Stimulated activated CD4-positive, alpha-beta T cell treated with anti-CD3 and anti-CD28 coated beads, Interleukin-4, amount 100 ng/mL, for 24 hours (primary cell): Measurements from ENCODE around the gene KMO.

ENCODE experiments used
- DNase-seq: peaks from one replicate; pipeline ENCODE4 v3.0.0-alpha.2; 2020

The KMO gene

GRCh38 chr1:241598249-241598648 lies 66.1 kb downstream of the KMO start:
- no peak for DNase-seq

GRCh38 chr1:241600496-241600901 lies 68.3 kb downstream of the KMO start:
- DNase-seq: no peak

DNA sequence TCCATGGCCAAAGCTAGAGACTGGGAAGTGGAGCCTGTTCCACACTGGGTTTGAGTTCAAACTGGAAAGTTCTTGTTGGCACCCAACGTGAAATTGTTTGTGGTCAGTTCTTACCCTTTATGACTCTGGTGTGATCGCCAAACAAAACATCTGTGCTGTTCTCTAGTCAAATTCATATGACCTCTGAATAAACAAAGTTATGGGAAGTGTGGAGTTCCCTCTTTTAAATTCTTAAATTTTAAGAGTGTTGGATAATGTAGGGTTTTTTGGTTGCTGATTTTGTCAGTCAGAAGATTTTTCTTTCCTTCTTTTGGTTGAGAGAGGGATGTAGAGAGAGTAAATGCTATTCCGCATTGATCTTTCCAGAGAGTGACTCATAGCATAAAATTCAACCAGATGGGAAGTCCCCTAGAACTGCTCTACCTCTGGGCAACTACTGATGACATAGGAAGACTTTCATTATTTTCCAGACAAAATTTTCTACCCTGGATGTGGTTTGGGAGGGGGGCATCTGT lies 71.6 kb downstream of the KMO start:
- DNase-seq: no peak

- no peak for DNase-seq
Observed at GRCh38 chr1:241605146-241605805, 73.1 kb downstream of the KMO start.

DNA sequence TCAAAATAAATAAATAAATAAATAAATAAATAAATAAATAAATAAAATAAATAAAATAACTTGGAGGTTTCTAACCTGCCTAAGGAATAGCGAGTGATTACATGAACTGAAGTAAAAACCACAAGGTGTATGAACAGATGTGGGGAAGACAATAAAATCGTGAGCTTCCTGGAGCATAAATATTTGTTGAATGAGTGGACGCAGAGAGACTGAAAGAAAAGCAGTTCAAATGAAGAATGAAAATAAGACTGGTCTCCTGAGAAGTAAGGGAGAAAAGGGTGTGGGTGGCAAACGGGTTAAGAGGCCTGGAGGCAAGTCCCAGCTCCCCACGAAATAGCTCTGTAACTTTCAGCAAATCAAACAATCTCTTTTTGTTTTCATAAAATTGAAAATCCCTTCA lies 74.4 kb downstream of the KMO start:
- DNase-seq: no peak

- DNase-seq: no peak
Observed at GRCh38 chr1:241607497-241607896, 75.3 kb downstream of the KMO start.

GRCh38 chr1:241608379-241609033 lies 76.3 kb downstream of the KMO start:
- no peak for DNase-seq

DNA sequence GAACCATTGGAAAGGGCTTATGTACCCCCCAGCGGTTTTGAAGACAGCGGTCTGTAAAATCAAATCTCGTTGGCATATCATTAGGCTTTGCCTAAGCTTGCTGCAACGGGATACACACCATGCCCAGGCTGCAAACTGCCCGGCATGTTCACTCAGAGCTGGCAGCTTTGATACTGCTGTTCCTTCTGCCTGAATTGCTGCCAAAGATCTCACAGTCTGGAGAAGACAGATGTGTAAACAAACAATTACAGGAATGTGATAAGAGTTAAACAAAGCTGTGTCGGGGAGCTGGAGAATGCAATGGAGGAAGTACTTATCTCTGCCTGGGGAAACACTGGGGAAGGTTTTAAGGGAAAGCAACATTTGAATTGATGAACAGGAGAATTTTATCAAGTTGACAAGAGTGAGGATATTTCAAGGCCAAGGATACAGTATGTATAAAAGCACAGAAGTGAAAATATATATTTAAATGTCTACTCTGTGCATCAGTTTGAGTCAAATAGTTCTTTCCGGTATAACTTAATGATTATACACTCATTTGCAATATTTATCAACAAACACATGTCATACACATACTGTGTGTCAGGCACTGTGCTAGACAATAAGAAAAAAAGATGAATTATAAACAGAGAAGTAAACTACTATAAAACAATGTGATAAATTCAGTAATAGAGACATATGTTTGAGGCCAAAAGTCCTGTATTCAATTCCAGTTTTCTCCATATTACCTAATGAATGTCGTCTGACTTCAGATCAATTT lies 78.1 kb downstream of the KMO start:
- no peak for DNase-seq

- DNase-seq: no peak
Observed at GRCh38 chr1:241611063-241611462, 78.9 kb downstream of the KMO start.

DNA sequence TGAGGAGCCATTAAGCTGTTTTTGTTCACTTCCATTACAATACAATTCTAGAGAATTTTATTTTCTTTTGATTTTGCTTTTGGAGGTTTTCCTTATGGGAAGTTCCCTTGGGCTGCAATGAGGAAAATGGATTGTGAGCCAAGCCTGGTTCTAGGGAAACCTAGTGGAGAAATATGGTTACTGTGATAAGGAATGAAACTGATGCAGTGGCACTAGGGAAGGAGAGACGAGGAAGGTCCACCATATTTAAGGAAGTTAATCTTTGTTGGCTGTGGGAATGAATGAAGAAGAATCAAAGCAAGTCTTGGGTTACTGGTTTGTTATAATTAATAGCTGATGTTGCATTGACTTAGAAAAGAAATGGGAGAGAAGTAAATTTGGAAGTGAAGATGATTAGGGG lies 79.6 kb downstream of the KMO start:
- DNase-seq: no peak

DNA sequence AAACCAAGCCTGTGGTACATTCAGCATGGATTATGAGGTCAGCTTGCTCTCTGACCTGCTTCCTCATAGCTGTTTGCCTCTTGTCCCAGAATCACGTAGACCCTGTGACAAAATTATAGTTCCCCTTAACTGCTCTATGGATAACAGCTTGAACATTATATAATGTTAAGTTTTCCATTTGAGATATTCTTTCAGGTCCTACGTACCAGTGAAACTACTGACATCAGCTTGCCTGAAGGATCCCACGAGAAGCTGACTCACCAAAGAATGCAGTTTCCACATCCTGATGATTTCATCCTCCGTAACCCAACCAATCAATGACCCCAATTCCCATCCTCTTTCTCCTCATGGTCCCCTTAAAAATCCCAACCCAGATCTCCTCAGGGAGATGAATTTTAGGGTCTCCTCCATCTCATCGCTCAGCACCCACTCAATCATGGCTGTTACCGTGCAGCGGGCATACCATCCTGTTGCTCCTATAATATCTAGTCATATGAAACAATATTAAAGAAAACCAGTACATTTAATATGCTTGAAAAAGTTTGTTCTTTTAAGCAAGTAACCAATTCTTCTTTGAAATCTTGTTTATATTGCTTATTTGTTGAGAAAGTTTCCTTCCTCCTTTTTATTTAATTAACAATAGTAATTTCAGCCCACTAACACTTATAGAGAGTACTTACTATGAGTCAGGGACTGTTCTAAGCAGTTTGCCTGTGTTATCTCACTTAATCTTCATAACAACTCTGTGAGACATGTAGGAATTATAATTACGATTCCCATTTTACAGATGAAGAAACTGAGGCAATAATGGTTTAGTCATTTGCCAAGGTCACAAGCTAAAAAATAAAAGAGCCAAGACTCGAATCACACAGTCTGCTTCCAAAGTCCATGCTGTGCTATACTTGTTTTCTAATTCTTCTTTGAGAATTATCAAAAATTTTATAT lies 80.6 kb downstream of the KMO start:
- no peak for DNase-seq

DNA sequence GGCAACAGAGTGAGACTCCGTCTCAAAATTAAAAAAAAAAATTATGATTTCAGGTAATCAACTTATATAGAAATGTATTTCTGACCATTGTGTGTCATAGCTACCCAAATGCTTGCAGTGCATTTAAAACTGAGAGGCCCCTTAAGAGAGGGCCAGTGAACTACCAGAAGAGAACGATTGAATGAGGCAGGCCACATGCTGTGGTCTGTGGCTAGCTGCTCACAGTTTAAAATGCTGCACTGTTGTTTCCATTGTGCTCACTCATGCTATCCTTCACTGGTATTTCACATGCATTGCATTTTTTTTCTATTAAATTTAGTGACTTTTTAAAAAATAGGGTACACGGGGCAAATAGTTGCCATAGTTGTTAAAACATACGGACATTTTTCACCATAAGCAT lies 82.0 kb downstream of the KMO start:
- no peak for DNase-seq

- no peak for DNase-seq
Observed at GRCh38 chr1:241614572-241614971, 82.4 kb downstream of the KMO start.

DNA sequence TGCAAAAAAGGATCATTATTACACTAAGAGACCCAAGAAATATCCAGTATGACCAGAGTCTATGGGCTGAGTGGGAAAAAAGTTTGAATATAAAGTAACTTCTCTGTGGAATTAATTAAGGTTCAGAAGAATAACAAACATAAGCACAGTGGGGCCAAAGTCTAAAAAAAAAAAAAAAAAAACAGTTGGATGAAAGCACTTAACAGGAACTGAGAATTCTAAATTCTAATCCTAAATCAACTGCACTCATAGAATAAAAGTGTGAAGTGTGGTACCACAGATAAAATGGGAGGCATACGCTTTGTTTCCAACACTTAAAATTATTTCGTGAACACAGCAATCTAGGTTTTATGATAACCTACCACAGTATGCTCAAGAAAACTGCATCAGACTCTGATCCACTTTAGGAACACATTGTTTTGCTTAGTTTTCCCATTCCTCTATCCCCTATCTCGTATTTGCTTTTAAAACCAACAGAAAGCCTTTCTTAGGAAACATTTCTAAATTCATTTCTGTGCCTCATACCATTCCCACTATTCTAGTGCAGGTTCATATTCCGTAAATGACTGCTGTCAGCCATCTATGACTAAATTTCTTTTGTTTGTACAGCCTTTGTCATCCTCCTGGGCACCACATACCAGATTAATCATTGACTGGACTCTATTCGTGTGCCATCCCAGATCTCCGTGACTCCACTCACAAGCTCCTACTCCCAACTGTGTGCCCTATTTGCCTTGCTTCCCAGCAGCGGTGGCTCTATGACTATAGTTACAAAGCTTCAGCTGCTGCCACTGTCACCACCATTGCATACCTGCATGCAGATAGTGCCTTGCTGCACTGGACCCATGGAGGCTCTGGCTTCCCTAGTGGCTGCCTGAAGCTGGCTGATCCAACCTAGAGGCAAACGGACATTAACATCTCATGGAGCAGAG lies 83.1 kb downstream of the KMO start:
- no peak for DNase-seq

DNA sequence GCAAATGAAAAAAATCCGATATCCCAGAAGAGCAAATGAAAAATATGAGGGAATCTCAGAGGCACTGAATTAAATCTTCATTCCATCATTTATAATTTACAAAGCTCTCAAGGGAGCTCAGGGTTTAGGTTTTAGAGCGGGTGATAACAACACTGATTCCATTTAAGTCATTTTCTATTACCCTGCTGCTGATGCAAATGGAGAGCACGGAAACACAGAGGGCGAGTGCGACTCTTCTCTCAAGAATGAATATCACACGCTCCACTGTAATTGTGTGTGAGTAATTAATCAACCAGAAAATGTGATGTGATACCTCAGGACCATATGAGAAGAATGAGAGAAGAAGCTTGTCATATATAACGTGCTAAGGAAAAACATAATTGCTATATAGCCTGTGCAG lies 85.2 kb downstream of the KMO start:
- no peak for DNase-seq

DNA sequence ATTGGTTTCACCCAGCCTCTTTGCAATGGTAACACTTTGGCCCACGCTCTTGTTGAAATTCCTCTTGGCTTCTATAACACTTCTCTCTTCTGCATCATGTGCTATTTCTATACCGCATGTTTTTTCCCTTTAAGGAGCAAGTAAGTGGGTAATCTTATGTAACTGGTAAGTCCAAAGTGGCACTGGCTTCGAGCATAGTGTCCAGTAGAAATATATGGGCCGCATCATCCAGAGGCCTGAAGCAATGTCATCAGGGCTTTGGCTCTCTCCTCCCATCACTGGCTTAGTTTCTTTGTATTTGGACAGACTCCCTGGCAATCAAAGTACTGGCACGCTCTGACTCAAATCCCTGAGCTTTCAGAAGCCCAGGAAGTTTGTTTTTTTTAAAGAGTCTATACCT lies 90.5 kb downstream of the KMO start:
- DNase-seq: no peak

DNA sequence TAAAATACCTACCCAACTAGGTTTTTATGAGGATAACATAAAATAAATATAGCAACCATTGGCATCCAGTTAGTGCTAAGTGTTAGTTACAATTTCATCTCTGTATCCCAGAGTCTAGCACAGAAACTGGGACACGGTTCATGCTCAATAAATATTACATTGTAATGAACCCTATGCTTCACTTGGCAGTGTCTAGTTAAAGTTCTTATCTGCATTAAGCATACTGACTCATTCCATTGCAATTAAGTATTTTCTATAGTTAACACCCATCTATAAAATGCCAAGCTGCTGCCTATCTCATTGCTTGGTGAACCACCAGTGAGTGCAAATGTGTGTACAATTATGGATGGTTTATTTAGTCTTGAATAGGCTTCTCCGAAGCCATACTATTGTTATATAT lies 92.8 kb downstream of the KMO start:
- DNase-seq: no peak

DNA sequence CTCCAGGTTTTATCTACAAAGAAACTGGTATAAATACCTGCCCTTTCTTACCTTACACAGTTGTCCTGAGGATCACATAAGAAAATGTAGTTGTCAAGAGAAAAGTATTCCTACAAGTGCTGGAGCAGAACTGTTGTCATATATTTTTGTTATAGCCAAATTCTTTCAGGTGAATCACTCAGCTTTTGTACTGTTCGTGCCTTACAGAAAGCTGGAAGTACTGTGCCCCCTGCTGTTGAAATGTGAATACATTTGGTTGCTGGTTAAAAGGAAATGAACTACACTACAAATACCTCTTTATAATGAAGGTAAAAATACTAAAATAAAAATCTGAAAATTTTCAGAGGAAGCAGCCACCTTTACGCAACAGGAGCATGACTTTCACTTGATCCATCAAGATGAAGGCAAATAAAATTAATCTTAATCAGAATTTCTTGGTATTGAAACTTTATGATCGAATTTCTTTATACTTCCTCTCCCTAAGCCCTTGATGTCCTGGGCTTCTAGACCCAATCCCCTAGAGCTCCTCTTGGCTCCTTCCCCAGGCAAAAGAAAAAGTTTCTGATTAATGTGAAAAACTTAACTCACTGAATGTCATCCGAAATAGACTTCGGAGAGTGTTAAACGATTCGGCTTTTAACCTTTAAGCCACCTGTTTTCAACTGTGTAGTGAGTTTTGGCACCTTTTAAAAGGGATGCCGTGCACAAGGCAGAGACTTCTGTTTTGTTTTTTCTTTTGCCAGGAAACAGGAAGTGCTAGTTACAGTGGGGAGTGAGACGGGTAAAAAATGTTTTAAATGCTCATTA lies 95.5 kb downstream of the KMO start:
- peak; percentile 57 for DNase-seq

DNA sequence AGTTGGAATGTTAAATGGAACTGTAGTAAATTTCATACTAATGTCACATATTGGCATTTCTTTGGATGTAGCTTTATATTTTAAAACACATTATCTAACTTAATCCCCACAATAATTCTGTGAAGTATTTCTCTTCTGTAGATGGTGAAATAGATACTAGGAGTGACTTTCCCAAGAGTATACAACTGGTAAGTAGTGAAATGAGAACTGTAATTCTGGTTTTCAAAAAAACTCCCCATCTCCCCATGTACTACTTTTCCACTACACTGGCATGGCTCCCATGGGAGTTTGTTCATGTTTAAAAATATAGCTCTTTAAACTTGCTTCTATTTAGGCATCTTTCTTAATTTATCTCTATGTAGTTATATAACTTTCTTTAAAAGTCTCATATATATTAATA lies 97.8 kb downstream of the KMO start:
- no peak for DNase-seq

DNA sequence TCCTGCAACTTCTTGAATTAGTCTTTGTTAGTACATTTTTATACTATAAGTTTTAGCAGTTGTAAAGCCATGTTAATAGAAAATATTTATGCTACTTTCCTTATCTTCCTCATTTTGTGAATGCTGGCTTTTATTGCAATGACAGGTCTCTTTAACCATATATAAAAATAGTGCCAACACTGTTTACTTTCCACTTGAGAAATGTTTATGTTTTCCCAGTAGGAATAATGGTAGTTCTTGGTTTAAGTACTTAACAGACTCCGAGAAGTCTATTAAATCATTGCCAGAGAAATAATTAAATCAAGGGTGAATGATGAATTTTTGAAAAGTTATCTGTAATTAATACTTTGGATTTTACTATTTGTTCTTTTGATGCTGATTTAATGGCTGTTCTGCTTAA lies 98.3 kb downstream of the KMO start:
- DNase-seq: no peak

- DNase-seq: no peak
Observed at GRCh38 chr1:241630899-241631298, 98.7 kb downstream of the KMO start.
